Ascending aorta (tissue), 2 donors: Measurements from ENCODE around the gene TNS2. TPM values are rescaled to one million over a fixed set of nuclear protein-coding genes. Genes with fewer than 3 reads are reported as not detected.

Source experiments
- DNase-seq, 2 donors: peaks; one replicate each; pipeline ENCODE4 v3.0.0-alpha.2; 2019; ENCODE audit warnings: low spot score in 2 of 2
- H3K27ac ChIP-seq, 2 donors: fragments of 200-600 bp; sonication (generic); one replicate each; pipeline ENCODE4 v1.5.1; 2016 to 2017; ENCODE audit warnings: mild to moderate bottlenecking in 1 of 2
- H3K27me3 ChIP-seq: fragments of 200-600 bp; sonication (generic); one replicate; pipeline ENCODE4 v1.5.1; 2017
- H3K36me3 ChIP-seq, 2 donors: fragments of 200-600 bp; sonication (generic); one replicate each; pipeline ENCODE4 v1.5.1; 2016
- H3K4me1 ChIP-seq, 2 donors: fragments of 200-600 bp; sonication (generic); one replicate each; pipeline ENCODE4 v1.5.1; 2016 to 2017; ENCODE audit warnings: mild to moderate bottlenecking in 1 of 2
- H3K4me3 ChIP-seq, 2 donors: fragments of 200-600 bp; sonication (generic); one replicate each; pipeline ENCODE4 v1.5.1; 2016 to 2017; ENCODE audit warnings: mild to moderate bottlenecking in 1 of 2
- H3K9me3 ChIP-seq, 2 donors: fragments of 200-600 bp; sonication (generic); one replicate each; pipeline ENCODE4 v1.5.1; 2016
- CTCF ChIP-seq, 3 experiments: fragments of 200-600 bp in 2 of 3; fragments of 450-650 bp in 1 of 3; sonication (generic) in 2 of 3; IDR thresholded peaks; one replicate each; pipeline ENCODE4 v1.5.1; 2016 to 2019; ENCODE audit warnings: antibody characterized with exemption in 3 of 3, mild to moderate bottlenecking in 1 of 3, moderate library complexity in 1 of 3
- intact Hi-C: fragments of 100-400 bp; cut with DNase I; formaldehyde crosslinking; loops from one replicate; pipeline ENCODE4 v1.15.1; 2023
- total RNA-seq: library from RNA; depleted of rRNA; stranded (reverse); fragments of >200 nt; gene quantifications from one replicate; pipeline ENCODE4 v1.1.0, GENCODE V29; 2016

Gene TNS2
- total RNA-seq, 1 donor from 2014 or later, result 608 TPM

DNA sequence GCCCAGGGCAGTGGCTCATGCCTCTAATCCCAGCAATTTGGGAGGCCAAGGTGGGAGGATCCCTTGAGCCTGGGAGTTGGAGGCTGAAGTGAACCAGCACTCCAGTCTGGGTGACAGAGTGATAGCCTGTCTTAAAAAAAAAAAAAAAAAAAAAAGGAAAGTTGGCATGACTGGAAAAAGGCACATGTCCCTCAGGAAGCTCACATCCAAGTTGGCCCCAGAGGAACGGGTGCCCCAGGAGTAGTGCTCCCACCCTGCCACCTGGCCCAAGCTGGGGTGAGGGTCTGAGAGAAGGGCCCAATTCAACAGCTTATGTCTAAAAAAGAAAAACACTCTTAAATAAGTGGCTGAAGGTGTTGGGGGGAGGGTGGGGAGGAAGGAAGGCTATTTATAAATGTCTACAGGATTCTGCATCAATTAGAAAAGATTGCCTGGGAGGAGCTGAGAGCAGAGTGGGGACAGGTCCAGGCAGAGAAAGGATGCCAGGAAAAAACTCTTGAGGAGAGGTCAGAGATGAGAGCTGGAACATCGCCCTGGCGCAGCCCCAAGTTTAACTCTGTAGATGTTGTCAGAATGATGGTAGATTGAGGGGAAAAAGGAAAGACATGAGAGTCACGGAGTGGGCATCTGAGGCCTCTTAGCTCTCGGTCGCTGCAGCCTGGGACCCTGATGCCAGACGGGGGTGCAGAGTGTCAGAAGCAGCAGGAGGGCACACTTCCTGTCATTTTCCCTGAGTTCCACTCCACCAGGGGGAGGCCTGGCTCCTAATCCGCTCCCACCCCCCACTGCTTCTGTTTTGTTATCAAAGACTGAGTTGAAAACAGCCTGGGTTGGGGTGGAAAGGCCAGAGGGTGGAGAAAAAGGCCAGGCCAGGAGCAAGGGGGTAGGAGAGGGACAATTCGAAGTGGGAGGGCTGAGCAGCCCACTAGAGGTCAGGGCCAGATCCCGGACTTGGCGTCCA, 22.0 kb downstream of the TNS2 start:
- peak overlapping the region in 1 of 2 donors; percentile 23 for H3K4me3 ChIP-seq
- no peaks in the 10 kb centered on the region for H3K9me3 ChIP-seq
- peaks cover 28 to 39% of the 10 kb centered on the region in 2 donors for H3K36me3 ChIP-seq
- peak in 1 of 2 donors; percentile 87 for DNase-seq
- intact Hi-C loops, result no loop called here
- peak overlapping the region; percentile 83 to 95 for H3K27ac ChIP-seq
- peaks cover 27 to 43% of the 10 kb centered on the region in 2 donors for H3K4me1 ChIP-seq
- no peak for TF ChIP-seq CTCF (IDR thresholded peaks at IDR 0.05)
- no peaks in the 10 kb centered on the region for H3K27me3 ChIP-seq

- H3K36me3 ChIP-seq, result peaks cover 29 to 33% of the 10 kb centered on the region in 2 donors
- no peak overlapping the region for H3K4me3 ChIP-seq
- H3K4me1 ChIP-seq, result peaks cover 31 to 49% of the 10 kb centered on the region in 2 donors
- peak overlapping the region; percentile 65 to 68 for H3K27ac ChIP-seq
- no peak for DNase-seq
- TF ChIP-seq CTCF (IDR thresholded peaks at IDR 0.05), result no peak
- H3K9me3 ChIP-seq, result no peaks in the 10 kb centered on the region
- intact Hi-C loops, result no loop called here
- H3K27me3 ChIP-seq, result no peaks in the 10 kb centered on the region
Measured at GRCh38 chr12:53073881-53074280, 24.0 kb downstream of the TNS2 start.

DNA sequence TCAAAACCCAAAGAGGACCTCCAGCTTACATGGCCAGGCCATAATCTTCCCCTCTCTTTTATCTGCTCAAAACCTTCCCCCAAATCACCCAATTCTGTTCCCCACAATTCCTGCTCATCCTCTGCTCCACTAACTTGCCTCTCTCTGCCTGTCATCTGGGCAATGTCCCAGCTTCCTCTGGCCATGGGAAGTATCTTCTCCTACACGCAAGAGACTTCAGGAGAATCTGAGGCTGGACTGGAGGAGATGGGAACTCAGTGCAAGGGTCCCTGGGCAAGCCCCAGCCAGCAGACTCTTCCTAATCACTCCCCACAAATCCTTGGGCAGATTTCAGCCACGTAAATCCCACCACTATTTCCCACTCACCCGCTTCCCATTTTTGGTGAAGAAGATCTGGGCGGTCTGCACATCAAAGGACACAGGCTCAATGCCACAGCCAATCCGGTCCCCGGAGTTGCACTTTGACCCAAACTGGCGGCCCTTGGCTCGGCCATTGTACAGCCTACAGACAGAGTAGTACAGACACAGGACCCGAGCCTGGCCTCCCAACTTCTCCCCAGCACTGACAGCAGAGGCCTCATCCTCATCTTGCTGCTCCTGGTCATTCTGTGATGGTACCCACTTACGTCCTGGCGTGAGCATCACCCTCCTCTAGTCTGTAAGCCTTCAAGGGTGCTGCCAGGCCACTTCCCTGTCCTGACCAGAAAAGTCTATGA, 24.6 kb downstream of the TNS2 start:
- H3K9me3 ChIP-seq, result no peaks in the 10 kb centered on the region
- no peaks in the 10 kb centered on the region for H3K27me3 ChIP-seq
- no peak for TF ChIP-seq CTCF (IDR thresholded peaks at IDR 0.05)
- H3K36me3 ChIP-seq, result peaks cover 29 to 33% of the 10 kb centered on the region in 2 donors
- peaks cover 31 to 45% of the 10 kb centered on the region in 2 donors for H3K4me1 ChIP-seq
- DNase-seq, result no peak
- H3K4me3 ChIP-seq, result no peak overlapping the region
- intact Hi-C loops, result no loop called here
- peak overlapping the region; percentile 65 to 68 for H3K27ac ChIP-seq

DNA sequence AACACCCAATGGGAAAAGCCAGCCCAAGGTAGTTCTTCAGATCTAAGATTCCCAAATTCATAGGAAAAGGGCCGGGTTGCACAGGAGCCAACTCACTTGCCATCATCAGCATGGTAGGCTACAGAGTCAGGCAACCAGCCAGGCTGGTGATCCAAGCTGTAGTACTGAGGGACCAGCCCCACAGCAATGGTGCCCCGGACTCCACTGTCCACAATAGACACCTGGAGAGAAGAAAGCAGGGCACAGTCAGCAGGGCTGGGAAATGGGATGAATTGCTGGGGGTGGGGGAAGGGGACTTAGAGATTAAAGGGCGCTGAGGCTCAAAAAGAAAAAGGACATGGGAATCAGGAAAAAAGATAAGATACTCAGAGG, 25.1 kb downstream of the TNS2 start:
- H3K27ac ChIP-seq, result peak overlapping the region; percentile 65 to 68
- no peak for TF ChIP-seq CTCF (IDR thresholded peaks at IDR 0.05)
- no peak overlapping the region for H3K4me3 ChIP-seq
- no peaks in the 10 kb centered on the region for H3K27me3 ChIP-seq
- intact Hi-C loops, result no loop called here
- DNase-seq, result no peak
- H3K4me1 ChIP-seq, result peaks cover 31 to 39% of the 10 kb centered on the region in 2 donors
- no peaks in the 10 kb centered on the region for H3K9me3 ChIP-seq
- peaks cover 29 to 33% of the 10 kb centered on the region in 2 donors for H3K36me3 ChIP-seq

DNA sequence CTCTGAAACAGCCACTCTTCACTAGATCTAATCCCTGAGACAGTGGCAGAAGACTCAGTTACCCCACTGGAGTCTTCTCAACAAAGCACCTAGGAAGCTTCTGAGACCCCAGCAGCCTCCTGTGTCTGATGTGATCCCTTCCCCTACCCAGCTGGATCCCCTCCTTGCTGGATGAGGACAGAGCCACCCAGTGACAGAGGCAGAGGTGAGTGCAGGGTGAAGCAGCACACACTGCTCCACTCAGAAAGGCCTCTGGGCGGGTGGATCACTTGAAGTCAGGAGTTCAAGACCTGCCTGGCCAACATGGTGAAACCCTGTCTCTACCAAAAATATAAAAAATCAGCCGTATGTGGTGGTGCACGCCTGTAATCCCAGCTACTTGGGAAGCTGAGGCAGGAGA, 26.6 kb downstream of the TNS2 start:
- Histone ChIP-seq H3K27me3 (no peaks in the 10 kb centered on the region), H3K36me3 (peaks cover 29 to 33% of the 10 kb centered on the region in 2 donors), H3K27ac (peak overlapping the region; percentile 68 to 87), H3K4me3 (no peak overlapping the region), H3K4me1 (peaks cover 21 to 29% of the 10 kb centered on the region in 2 donors), H3K9me3 (no peaks in the 10 kb centered on the region)
- no peak for TF ChIP-seq CTCF (IDR thresholded peaks at IDR 0.05)
- intact Hi-C loops, result no loop called here
- no peak for DNase-seq
